HepG2 (cell line): Measurements from ENCODE around the gene DHRS4L2. TPM values are rescaled to one million over a fixed set of nuclear protein-coding genes. Genes with fewer than 3 reads are reported as not detected.

ENCODE experiments used
- CBX5 ChIP-seq: sonication (generic); formaldehyde crosslinking; IDR thresholded peaks from 2 replicates; pipeline ENCODE4 v1.4.0; 2020; ENCODE audit warnings: missing genetic modification reagents, borderline replicate concordance
- ETV6 ChIP-seq: sonication (generic); formaldehyde crosslinking; conservative IDR thresholded peaks from 2 replicates; pipeline ENCODE4 v1.4.0; 2020; ENCODE audit warnings: missing genetic modification reagents
- FOSL2 ChIP-seq: sonication (generic); formaldehyde crosslinking; IDR thresholded peaks from 2 replicates; pipeline ENCODE4 v1.4.0; 2020; ENCODE audit warnings: missing genetic modification reagents
- HNRNPL ChIP-seq: fragments of 200-400 bp; formaldehyde crosslinking; IDR thresholded peaks from 2 replicates; pipeline ENCODE4 v1.6.1; 2017; ENCODE audit warnings: mild to moderate bottlenecking, low read depth, low read length
- HNRNPUL1 ChIP-seq: fragments of 200-400 bp; formaldehyde crosslinking; IDR thresholded peaks from 2 replicates; pipeline ENCODE4 v1.6.1; 2017; ENCODE audit warnings: low read depth, mild to moderate bottlenecking, low read length, moderate library complexity
- KDM5B ChIP-seq: sonication (generic); formaldehyde crosslinking; IDR thresholded peaks from 2 replicates; pipeline ENCODE4 v1.4.0; 2020; ENCODE audit warnings: missing genetic modification reagents, mild to moderate bottlenecking, borderline replicate concordance
- MLLT10 ChIP-seq: sonication (generic); formaldehyde crosslinking; IDR thresholded peaks from 2 replicates; pipeline ENCODE4 v1.4.0; 2020; ENCODE audit warnings: missing genetic modification reagents
- NR2F2 ChIP-seq: IDR thresholded peaks from 2 replicates; pipeline ENCODE4 v1.6.1; 2012; ENCODE audit warnings: low read depth, inconsistent platforms, borderline replicate concordance
- SAFB2 ChIP-seq: sonication (generic); formaldehyde crosslinking; IDR thresholded peaks from 2 replicates; pipeline ENCODE4 v1.5.1; 2020; ENCODE audit warnings: missing genetic modification reagents, low read depth, mild to moderate bottlenecking, borderline replicate concordance
- SETDB1 ChIP-seq: sonication (generic); formaldehyde crosslinking; IDR thresholded peaks from 2 replicates; pipeline ENCODE4 v1.5.1; 2020; ENCODE audit warnings: missing genetic modification reagents, mild to moderate bottlenecking, borderline replicate concordance
- SYNCRIP ChIP-seq: fragments of 200-400 bp; formaldehyde crosslinking; IDR thresholded peaks from 2 replicates; pipeline ENCODE4 v1.6.1; 2018; ENCODE audit warnings: mild to moderate bottlenecking, low read depth, low read length; ENCODE audit not compliant: insufficient read depth
- TAF1 ChIP-seq: sonication (generic); formaldehyde crosslinking; IDR thresholded peaks from 2 replicates; pipeline ENCODE4 v1.4.0; 2020; ENCODE audit warnings: missing genetic modification reagents
- TRIM24 ChIP-seq: sonication (generic); formaldehyde crosslinking; IDR thresholded peaks from 2 replicates; pipeline ENCODE4 v1.8.0; 2022; ENCODE audit warnings: mild to moderate bottlenecking, missing genetic modification reagents
- ZC3H4 ChIP-seq: sonication (generic); formaldehyde crosslinking; IDR thresholded peaks from 2 replicates; pipeline ENCODE4 v1.4.0; 2020; ENCODE audit warnings: missing genetic modification reagents, borderline replicate concordance
- ZMYM4 ChIP-seq: sonication (generic); formaldehyde crosslinking; IDR thresholded peaks from 2 replicates; pipeline ENCODE4 v1.8.1; 2023; ENCODE audit warnings: mild to moderate bottlenecking, missing genetic modification reagents
- ZNF121 ChIP-seq: sonication (generic); formaldehyde crosslinking; IDR thresholded peaks from 2 replicates; pipeline ENCODE4 v1.5.0; 2020; ENCODE audit warnings: mild to moderate bottlenecking, missing genetic modification reagents
- ZNF143 ChIP-seq: sonication (generic); formaldehyde crosslinking; IDR thresholded peaks from 2 replicates; pipeline ENCODE4 v1.4.0; 2020; ENCODE audit warnings: missing genetic modification reagents
- ZNF232 ChIP-seq: sonication (generic); formaldehyde crosslinking; IDR thresholded peaks from 2 replicates; pipeline ENCODE4 v1.4.0; 2020; ENCODE audit warnings: missing genetic modification reagents, borderline replicate concordance
- ZNF235 ChIP-seq: sonication (generic); formaldehyde crosslinking; IDR thresholded peaks from 2 replicates; pipeline ENCODE4 v1.8.1; 2023; ENCODE audit warnings: mild to moderate bottlenecking, missing genetic modification reagents, borderline replicate concordance
- ZNF614 ChIP-seq: IDR thresholded peaks from 2 replicates; pipeline ENCODE4 v1.6.1; 2018; ENCODE audit warnings: missing biosample characterization, missing genetic modification reagents, inconsistent platforms, borderline replicate concordance
- ZNF782 ChIP-seq: sonication (generic); formaldehyde crosslinking; IDR thresholded peaks from 2 replicates; pipeline ENCODE4 v1.4.0; 2020; ENCODE audit warnings: missing genetic modification reagents, mild to moderate bottlenecking, borderline replicate concordance
- ZNF83 ChIP-seq: sonication (generic); formaldehyde crosslinking; IDR thresholded peaks from 2 replicates; pipeline ENCODE4 v1.4.0; 2020; ENCODE audit warnings: missing genetic modification reagents, mild to moderate bottlenecking, borderline replicate concordance
- polyA plus RNA-seq, 8 experiments: library from polyadenylated mRNA; depleted of rRNA in 3 of 8; stranded (reverse) in 7 of 8; unstranded in 1 of 8; fragments of >200 nt; fragmentation: Illumina TruSeq in 4 of 8; extraction: Trizol in 4 of 8; gene quantifications; 2 replicates each; pipeline versions ENCODE4 v1.2.1 to v1.2.3, GENCODE V29; 2011 to 2016; ENCODE audit warnings: low read depth in 4 of 8, missing spikeins in 1 of 8, mixed read lengths in 1 of 8; ENCODE audit not compliant: insufficient read depth in 1 of 8
- total RNA-seq, 5 experiments: library from RNA; depleted of rRNA; stranded (reverse); fragments of >200 nt; fragmentation: Illumina TruSeq; extraction: Trizol; gene quantifications; 2 replicates each; pipeline ENCODE4 v1.2.3, GENCODE V29; 2016; ENCODE audit warnings: low read depth in 1 of 5
- TF ChIP-seq, protein P1 (sequence below): sonication (generic); formaldehyde crosslinking; IDR thresholded peaks from 2 replicates; pipeline ENCODE4 v1.8.0; 2022; ENCODE audit warnings: missing genetic modification reagents, low read depth, mild to moderate bottlenecking, borderline replicate concordance
- TF ChIP-seq, protein P2 (sequence below): sonication (generic); formaldehyde crosslinking; IDR thresholded peaks from 2 replicates; pipeline ENCODE4 v1.5.1; 2020; ENCODE audit warnings: missing genetic modification reagents, mild to moderate bottlenecking, borderline replicate concordance
- TF ChIP-seq, protein P3 (sequence below): IDR thresholded peaks from 2 replicates; pipeline ENCODE4 v1.6.1; 2016; ENCODE audit warnings: missing genetic modification reagents, missing compliant biosample characterization
- TF ChIP-seq, protein P4 (sequence below): sonication (generic); formaldehyde crosslinking; IDR thresholded peaks from 2 replicates; pipeline ENCODE4 v1.4.0; 2020; ENCODE audit warnings: mild to moderate bottlenecking, missing genetic modification reagents
- TF ChIP-seq, protein P5 (sequence below): sonication (generic); formaldehyde crosslinking; IDR thresholded peaks from 2 replicates; pipeline ENCODE4 v1.5.1; 2020; ENCODE audit warnings: missing genetic modification reagents, mild to moderate bottlenecking, borderline replicate concordance

DHRS4L2 gene
- total and polyA plus RNA-seq, 2 of the 13 experiments (the other 11 are each of a cell fraction or from before 2014, with no cell fraction given): 24.7 to 38.2 TPM

DNA sequence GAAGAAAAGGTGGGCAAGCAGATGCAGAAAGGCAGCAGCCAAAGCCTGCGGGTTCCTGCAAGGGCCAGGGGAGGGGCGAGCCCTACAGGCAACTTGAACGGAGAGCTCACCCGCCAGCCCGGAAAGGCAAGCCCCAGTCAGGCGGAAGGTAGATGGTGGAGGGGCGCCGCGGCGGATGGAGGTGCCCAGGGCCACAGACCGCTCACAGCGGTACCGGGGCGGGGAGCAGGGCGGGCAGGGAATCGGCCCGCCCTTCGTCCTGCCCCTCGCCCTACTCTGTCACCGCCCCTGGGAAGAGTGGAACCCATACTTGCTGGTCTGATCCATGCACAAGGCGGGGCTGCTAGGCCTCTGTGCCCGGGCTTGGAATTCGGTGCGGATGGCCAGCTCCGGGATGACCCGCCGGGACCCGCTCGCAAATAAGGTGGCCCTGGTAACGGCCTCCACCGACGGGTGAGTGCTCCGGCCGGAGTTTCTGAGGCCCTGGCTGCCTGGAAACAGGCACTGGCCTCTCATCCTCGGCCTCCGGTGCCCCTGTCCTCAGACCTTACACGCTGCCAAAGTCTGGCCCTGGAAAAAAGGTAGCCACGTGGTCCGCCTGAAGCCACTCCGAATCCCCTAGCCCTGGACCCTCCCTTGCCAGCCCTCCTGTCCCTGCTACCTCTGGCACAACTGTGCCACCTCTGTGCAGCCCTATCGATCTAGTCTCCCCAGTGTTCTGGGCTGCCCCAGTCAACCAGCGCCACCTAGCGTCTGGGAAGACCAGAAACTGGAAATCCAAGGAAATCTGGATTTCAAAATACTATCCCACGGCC, 35.1 kb upstream of the DHRS4L2 start, which contains the start of gene DHRS4 (continued):
- TF ChIP-seq HNRNPUL1: no peak
- TF ChIP-seq ZNF143 (CRISPR knock-in tag): peak; percentile 62
- peak; percentile 99 for TF ChIP-seq ZMYM4 (CRISPR knock-in tag)
- TF ChIP-seq KDM5B (CRISPR knock-in tag): peak; percentile 100
- TF ChIP-seq TAF1 (CRISPR knock-in tag): peak; percentile 97
- TF ChIP-seq ZNF121: no peak
- TF ChIP-seq, protein P1, sequence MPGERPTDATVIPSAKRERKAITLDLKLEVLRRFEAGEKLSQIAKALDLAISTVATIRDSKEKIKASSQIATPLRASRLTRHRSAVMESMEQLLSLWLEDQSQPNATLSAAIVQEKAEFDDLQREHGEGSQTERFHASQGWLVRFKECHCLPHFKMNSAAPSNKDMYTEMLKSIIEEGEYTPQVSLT (CRISPR knock-in tag): no peak
- peak; percentile 95 for TF ChIP-seq ZNF232 (CRISPR knock-in tag)
- no peak for TF ChIP-seq SYNCRIP
- TF ChIP-seq, protein P2, sequence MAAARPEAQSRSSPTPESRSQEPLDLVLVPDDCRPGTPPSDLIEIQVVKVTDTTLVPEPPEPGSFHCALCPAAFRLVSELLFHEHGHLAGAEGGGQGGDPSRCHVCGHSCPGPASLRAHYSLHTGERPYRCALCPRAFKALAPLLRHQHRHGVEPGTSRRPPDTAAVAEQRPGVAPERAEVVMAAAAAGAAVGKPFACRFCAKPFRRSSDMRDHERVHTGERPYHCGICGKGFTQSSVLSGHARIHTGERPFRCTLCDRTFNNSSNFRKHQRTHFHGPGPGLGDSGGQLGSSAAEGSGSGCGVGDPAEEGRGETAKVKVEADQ (CRISPR knock-in tag): peak; percentile 98
- TF ChIP-seq, protein P3, sequence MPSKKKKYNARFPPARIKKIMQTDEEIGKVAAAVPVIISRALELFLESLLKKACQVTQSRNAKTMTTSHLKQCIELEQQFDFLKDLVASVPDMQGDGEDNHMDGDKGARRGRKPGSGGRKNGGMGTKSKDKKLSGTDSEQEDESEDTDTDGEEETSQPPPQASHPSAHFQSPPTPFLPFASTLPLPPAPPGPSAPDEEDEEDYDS (CRISPR knock-in tag): peak; percentile 94
- TF ChIP-seq SAFB2 (CRISPR knock-in tag): peak; percentile 100
- TF ChIP-seq MLLT10 (CRISPR knock-in tag): peak; percentile 82; the same call in 1 of the 2 replicates
- TF ChIP-seq, protein P4, sequence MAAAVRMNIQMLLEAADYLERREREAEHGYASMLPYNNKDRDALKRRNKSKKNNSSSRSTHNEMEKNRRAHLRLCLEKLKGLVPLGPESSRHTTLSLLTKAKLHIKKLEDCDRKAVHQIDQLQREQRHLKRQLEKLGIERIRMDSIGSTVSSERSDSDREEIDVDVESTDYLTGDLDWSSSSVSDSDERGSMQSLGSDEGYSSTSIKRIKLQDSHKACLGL (CRISPR knock-in tag): peak; percentile 97
- TF ChIP-seq, protein P5, sequence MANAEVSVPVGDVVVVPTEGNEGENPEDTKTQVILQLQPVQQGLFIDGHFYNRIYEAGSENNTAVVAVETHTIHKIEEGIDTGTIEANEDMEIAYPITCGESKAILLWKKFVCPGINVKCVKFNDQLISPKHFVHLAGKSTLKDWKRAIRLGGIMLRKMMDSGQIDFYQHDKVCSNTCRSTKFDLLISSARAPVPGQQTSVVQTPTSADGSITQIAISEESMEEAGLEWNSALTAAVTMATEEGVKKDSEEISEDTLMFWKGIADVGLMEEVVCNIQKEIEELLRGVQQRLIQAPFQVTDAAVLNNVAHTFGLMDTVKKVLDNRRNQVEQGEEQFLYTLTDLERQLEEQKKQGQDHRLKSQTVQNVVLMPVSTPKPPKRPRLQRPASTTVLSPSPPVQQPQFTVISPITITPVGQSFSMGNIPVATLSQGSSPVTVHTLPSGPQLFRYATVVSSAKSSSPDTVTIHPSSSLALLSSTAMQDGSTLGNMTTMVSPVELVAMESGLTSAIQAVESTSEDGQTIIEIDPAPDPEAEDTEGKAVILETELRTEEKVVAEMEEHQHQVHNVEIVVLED: peak; percentile 73; the same call in 1 of the 2 replicates
- TF ChIP-seq ZC3H4 (CRISPR knock-in tag): peak; percentile 93
- peak; percentile 93; the same call in 1 of the 2 replicates for TF ChIP-seq CBX5 (CRISPR knock-in tag)
- peak; percentile 98 for TF ChIP-seq HNRNPL
- TF ChIP-seq ZNF235 (CRISPR knock-in tag): peak; percentile 99
- TF ChIP-seq ZNF83: peak; percentile 97; the same call in 1 of the 2 replicates
- TF ChIP-seq FOSL2 (CRISPR knock-in tag): peak; percentile 79
- peak; percentile 100 for TF ChIP-seq ZNF782 (CRISPR knock-in tag)
- peak; percentile 99 for TF ChIP-seq ZNF614 (CRISPR knock-in tag)
- TF ChIP-seq ETV6 (CRISPR knock-in tag): peak; percentile 97
- no peak for TF ChIP-seq TRIM24 (CRISPR knock-in tag)
- TF ChIP-seq NR2F2: peak; percentile 24; the same call in 1 of the 2 replicates
- TF ChIP-seq SETDB1 (CRISPR knock-in tag): no peak
